ENCODE data around the gene PPP1R13B.

The PPP1R13B gene

GRCh38 chr14:103879570-103880347 lies 32.4 kb upstream of the PPP1R13B start:
- DNase-seq = no peak

DNA sequence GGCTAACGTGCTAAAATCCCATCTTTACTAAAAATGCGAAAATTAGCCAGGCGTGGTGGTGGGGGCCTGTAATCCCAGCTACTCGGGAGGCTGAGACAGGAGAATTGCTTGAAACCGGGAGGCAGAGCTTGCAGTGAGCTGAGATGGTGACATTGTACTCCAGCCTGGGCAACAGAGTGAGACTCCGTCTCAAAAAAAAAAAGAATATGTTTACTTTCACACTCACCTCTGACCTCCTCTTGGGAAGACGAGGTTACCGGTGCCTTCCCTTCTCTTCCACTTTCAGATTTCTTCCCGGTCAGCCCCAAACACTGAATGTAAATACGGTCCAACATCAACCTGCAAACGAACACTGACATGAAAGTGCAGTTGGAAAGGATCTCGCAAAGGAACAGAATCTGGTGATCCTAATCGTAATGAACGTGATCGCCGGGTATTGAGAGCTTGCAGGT lies 31.8 kb upstream of the PPP1R13B start:
- DNase-seq = no peak

DNA sequence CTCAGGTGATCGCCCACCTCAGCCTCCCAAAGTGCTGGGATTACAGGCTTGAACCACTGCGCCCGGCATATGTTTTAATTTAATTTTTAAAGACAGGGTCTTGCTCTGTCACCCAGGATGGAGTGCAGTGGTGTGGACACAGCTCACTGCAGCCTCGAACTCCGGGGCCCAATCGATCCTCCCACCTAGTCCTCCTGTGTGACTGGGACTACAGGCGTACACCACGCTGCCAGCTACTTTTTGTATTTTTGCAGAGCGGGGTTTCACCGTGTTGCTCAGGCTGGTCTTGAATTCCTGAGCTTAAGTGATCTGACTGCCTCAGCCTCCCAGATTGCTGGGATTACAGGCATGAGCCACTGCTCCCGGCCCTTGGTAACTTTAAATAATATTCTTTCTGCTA lies 30.8 kb upstream of the PPP1R13B start:
- DNase-seq = no peak

DNA sequence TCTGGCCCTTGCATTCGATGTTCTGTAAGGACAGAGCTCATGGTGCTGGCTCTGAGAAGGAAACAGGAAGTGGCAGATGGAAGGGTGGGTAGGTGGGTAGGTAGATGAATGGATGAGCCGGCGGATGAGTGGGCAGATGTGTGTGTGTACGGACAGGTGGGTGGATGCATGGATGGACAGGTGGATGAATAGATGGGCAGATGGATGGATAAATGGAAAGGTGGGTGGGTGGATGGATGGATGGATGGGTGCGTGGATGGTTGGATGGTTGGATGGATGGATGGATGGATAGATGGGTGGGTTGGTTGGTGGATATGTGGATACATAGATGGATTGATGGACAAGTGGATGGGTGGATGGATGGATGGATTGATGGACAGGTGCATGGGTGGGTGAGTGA lies 27.6 kb upstream of the PPP1R13B start:
- DNase-seq = no peak

- DNase-seq = peak; percentile 32
Observed at GRCh38 chr14:103872481-103873113, 25.2 kb upstream of the PPP1R13B start.

DNA sequence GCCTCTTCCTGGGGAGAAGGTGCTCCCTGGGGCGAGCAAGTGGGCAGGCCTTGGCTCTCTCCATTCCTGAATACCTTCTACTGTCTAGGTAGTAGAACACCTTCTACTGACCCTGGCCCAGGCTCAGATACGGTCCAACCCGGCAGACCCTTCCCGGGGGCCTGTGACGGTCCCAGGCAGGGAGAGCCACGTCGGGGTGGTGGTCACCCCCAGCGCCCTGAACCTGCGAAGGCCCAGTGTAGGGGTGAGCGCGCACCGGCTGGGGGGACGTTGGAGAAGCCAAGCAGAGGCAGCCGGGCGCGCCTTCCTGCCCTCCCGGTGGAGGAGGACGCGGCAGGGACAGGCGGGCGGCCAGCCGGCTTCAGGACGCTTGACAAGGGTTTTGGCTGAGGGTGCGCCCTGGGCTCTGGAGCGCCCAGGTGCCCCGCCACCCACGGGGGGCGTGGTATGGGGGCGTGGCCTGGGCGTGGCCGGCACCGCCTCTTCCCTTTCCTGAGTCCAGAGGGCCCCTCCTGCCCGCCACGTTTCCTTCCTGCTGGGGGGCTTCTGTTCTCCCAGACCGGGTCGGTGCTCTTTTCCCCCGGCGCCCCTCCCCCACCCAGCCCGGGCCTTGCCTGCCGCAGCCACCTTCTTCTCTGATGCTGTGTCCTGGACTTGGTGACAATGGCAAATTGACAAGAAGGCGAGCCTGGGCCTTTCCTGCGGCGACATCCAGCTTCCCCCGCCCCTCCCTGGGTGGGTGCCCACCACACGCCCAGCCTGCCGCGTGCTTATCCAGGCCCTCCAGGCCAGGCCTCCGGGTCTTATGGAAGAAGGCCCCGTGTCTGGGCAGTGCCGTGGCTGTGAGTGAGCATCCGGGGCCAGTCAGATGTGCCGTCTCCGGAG lies 24.5 kb upstream of the PPP1R13B start:
- peak; percentile 75 for DNase-seq

DNA sequence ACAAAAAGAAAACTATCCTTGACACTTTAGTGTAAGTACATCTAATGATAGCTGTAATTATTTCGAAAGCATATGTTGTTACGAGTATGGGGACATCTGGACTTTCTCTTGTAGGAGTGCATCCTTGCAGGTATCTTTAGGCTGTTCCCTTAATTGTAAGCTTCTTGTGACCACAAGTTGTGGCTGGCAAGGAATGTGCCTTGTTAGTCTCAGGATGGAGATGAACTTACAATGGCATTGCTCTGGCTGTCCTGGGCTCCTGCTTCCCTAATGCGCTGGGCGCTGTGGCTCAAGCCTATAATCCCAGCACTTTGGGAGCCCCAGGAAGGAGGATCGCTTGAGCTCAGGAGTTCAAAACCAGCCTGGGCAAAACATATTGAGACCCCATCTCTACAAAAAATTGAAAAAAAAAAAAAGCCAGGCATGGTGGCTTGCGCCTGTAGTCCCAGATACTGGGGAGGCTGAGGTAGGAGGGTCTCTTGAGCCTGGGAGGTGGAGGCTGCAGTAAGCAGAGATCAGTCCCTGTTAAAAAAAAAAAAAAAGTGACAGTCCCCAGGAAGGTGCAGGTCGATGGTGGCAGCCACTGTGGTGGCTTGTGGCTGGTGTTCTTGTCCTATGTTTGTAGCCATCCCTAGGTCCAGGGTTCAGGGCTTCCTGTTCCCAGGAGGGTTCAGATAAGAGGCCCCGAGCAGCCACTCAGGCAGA lies 23.7 kb upstream of the PPP1R13B start:
- no peak for DNase-seq

GRCh38 chr14:103870144-103870876 lies 22.9 kb upstream of the PPP1R13B start:
- DNase-seq = no peak

DNA sequence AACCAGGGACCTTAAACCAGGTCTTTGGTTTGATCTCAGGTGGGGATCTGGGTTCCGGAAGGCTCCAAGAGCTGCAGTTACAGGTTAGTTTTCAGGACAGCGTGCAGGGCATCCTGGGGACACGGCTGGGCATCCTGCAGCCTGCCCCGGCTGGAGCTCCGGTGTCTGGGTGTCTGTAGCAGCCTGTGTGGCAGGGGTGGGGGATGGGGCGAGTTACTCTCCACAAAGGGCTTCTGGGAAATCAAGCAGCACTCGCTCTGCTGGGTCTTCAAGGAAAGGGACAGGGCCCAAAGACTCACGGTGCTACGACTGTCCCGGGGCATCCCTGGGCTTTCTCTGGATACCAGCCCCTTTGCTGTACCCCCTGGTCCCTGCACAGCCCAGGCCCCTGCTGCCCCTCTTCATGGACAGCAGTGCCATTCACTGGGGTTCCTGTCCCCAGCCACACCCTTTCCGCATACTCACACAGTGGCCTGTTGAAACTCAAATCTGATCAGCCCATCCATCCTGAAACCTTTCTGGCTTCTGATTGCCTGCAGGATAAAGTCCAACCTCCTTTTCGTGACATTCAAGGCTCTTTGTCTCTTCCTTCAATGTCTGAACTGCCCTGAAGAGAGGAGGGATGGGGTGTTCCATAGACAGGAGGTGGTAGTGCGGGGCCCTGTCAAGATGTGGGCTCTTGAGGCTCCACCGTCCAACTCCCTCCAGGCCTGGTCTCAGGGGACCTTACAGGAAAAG lies 22.2 kb upstream of the PPP1R13B start:
- no peak for DNase-seq

GRCh38 chr14:103868242-103868897 lies 21.0 kb upstream of the PPP1R13B start:
- no peak for DNase-seq

DNA sequence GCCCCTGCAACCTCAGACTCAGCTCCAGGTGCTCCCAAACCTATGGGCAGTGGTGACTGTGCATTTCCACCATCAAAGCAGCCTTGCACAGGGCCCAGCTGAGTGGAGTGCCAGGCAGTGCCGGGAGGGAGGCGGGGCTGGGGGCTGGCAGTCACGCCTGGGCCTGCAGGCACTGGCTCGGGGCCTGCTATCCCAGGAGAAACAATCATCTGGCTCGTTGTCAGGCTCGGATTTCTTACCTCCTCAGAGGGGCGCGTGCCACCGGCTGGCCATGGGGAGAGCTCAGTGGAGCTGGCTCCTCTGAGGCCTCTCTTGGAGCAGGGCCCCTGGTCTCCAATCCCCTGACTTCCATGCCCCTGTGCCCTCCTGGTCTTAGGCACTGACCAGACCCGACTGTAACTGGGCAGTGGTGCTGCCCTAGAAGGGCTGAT lies 20.2 kb upstream of the PPP1R13B start:
- no peak for DNase-seq

GRCh38 chr14:103867020-103867419 lies 19.6 kb upstream of the PPP1R13B start:
- no peak for DNase-seq

GRCh38 chr14:103863245-103863644 lies 15.9 kb upstream of the PPP1R13B start:
- no peak for DNase-seq

DNA sequence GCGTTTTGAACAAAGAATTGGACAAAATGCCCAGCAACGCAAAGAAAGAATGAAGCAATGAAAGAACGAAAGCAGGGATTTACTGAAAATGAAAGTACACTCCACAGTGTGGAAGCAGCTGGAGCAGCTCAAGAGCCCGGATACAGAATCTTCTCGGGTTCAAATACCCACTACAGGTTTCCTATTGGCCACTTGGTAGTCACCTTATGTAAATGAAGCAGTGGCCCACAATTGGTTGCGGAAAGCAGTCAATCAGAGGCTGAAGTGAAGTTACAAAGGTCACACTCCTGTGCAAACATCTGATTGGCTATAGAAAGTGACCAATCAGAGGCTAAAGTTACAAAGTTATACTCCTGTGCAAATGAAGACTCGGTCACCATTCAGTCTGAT lies 15.0 kb upstream of the PPP1R13B start:
- DNase-seq = no peak

DNA sequence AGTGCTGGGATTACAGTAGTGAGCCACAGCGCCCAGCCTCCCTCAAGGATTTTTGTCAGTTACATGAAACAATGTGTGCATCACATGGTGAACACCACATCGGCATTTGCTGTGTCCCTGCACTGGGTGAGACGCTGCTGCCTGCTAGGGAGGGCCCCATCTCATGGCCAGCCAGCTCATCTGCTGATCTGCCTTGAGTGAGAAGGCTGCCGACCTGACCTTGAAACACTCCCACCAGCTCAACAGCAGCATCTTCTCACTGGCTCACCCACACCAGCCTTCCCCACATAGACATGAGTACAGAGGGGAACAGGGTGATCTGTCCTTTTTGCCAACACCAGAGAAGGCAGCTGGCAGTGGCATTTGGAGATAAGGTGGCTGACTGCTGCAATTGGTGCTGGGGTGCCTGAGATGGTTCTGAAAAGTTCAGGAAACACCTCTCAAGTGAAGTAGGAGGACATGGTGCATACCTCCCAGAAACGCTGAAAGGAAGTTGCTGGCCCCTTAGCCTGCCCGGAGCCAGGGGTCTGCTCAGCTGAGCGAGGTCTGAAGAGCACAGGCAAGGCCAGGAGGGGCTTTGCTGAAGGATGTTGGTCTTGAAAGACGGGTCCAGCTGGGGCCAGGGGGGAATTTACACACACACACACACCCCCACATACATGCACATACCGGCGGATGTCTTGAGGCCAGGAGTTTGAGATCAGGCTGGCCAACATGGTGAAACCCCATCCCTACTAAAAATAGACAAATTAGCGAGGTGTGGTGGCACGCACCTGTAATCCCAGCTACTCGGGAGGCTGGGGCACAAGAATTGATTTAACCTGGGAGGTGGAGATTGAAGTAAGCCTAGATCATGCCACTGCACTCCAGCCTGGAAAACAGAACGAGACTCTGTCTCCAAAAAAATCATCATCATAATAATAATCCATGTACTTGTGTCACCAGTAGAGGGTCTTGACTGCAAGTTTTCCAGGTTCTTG lies 14.3 kb upstream of the PPP1R13B start:
- DNase-seq = no peak

DNA sequence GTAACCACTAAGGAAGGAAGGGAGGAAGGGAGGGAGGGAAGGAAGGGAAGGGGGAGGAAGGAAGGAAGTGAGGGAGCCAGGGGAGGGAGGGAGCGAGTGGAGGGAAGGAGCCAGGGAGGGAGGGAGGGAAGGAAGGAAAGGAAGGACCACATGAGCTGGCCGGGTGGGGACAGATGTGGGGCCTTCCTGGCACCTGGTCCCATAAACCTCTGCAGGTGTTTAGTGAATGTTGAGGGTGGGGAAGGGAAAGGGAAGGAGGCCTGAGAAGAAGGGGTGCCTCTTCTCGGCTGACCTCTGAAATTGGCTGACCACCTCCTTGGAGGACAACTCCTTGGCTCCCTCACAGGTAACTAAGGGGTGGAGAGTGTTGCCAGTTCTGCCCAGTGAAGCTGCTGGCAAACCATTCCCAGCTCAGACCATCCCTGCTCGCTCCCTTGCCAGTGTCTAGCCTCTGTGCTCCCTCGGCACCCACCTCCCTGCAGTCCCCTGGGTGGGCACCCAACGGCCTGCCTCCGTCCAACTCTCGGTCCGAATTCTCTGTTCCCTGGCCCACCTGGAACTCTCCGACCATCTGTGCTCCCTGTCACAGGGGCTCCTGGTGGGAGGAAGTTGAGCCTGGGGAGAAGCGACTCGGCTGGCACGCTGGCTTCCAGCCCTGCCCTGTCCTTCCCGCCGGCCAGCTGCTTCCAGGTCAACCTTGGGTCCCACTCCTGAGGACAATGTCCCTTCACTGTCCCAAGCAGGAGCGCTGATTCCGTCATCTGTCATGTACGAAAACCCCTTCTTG lies 12.2 kb upstream of the PPP1R13B start:
- DNase-seq = no peak

GRCh38 chr14:103858063-103858781 lies 10.8 kb upstream of the PPP1R13B start:
- DNase-seq = no peak

GRCh38 chr14:103857256-103857655 lies 9.9 kb upstream of the PPP1R13B start:
- DNase-seq = no peak

Data from CD4-positive, alpha-beta T cell treated with Interleukin-10 for 1 hour (primary cell).